ENCODE data around the gene CARMIL3. TPM values are rescaled to one million over a fixed set of nuclear protein-coding genes. Genes with fewer than 3 reads are reported as not detected.

CARMIL3 gene
- total and polyA plus RNA-seq, 2 of the 8 experiments (the other 6 are each of a cell fraction or from before 2014, with no cell fraction given), result 6.0 to 9.0 TPM

DNA sequence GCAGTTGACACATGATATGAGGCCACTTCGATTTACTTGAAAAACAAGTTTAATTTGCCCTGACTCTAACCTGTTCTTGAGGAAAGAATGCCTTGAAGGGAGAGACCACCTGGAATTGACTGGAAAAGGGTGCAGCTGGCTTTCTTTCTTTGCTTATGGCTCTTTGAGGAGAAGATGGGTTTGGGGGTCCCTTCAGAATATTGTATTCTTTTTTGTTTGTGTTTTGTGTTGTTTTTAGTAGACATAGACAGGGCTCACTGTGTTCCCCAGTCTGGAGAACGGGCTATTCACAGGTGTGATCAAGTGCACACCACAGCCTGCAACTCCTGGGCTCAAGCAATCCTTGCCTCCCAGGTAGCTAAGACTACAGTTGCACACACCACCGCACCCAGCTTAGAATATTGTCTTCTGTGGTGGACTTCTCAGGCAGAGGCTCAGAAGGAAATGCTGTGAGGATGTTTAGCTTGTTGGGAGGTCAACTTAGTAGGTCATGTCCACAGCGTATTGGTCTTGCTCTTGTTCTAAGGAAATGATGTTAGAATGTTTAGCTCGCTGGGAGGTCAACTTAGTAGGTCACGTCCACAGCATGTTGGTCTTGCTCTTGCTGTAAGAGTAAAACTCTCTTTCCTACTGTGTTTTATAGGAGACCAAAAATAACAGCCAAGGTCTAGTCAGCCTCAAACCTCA lies 64.5 kb downstream of the CARMIL3 start:
- H2BK5ac ChIP-seq (ENCODE audit: low read depth, low read length), result no peak overlapping the region
- no peak overlapping the region for H3K56ac ChIP-seq (replicated peaks; ENCODE audit: insufficient read length, low read depth, low read length)
- H3K4me2 ChIP-seq (ENCODE audit: insufficient read depth in 1 of 2, low read depth in 2 of 2, low read length in 2 of 2), result peak overlapping the region; percentile 87 to 91
- no peak overlapping the region for H2AK5ac ChIP-seq (ENCODE audit: low read depth, low read length)
- no peaks in the 10 kb centered on the region for H3K9me3 ChIP-seq (ENCODE audit: insufficient read depth in 2 of 2, low read depth in 1 of 2, low read length in 1 of 2)
- H4K20me1 ChIP-seq (replicated peaks in 1 of 2; ENCODE audit: control insufficient read depth in 1 of 2, insufficient read depth in 2 of 2, low read length in 2 of 2), result peaks cover 0 to 3% of the 10 kb centered on the region in 2 experiments
- ChIA-PET POLR2A (ENCODE audit: partially characterized antibody) (interaction anchor here (0.6 to 7.1 kb wide), 12 partner anchors 12 to 97 kb away, joined by 3 to 125 read pairs (median 5); partner anchors contain the start of genes CHMP4A, EMC9, FITM1 and IRF9), CTCF (ENCODE audit: partially characterized antibody) (interaction anchor here (0.6 to 2.4 kb wide), 7 partner anchors 10 to 486 kb away, joined by 3 to 10 read pairs (median 3); partner anchors contain the start of gene EMC9)
- peak overlapping the region in 3 of 4 experiments; percentile 73 to 89 (median 79); a peak in 6 of 8 replicates for H3K4me3 ChIP-seq (ENCODE audit: extremely low read depth in 1 of 4, insufficient read depth in 2 of 4, low read depth in 3 of 4, low read length in 4 of 4)
- peaks cover 12 to 32% (median 29%) of the 10 kb centered on the region in 4 experiments for H3K36me3 ChIP-seq (ENCODE audit: control insufficient read depth in 2 of 4, insufficient read depth in 4 of 4, low read length in 3 of 4)
- H2BK12ac ChIP-seq (ENCODE audit: low read depth, low read length), result no peak overlapping the region
- no peak overlapping the region for H3K18ac ChIP-seq (ENCODE audit: extremely low read depth, low read length)
- H4K5ac ChIP-seq (ENCODE audit: insufficient read length, low read depth, low read length), result no peak overlapping the region
- no peak overlapping the region for H4K91ac ChIP-seq (replicated peaks; ENCODE audit: insufficient read length, low read length)
- no peak overlapping the region for H3K27ac ChIP-seq (ENCODE audit: low read depth, low read length)
- H3K23me2 ChIP-seq (ENCODE audit: low read depth, low read length), result peaks cover 7% of the 10 kb centered on the region
- H3K9ac ChIP-seq (replicated peaks in 1 of 4; ENCODE audit: extremely low read depth in 1 of 4, low read depth in 3 of 4, low read length in 3 of 4), result no peak overlapping the region
- H4K8ac ChIP-seq (ENCODE audit: extremely low read depth, insufficient read depth, low read length), result no peak overlapping the region
- peaks cover 0 to 10% of the 10 kb centered on the region in 2 experiments; a peak in 2 of 4 replicates for H3K79me2 ChIP-seq (ENCODE audit: control insufficient read depth in 1 of 2, insufficient read depth in 2 of 2, low read length in 2 of 2)
- no peak overlapping the region for H3K14ac ChIP-seq (ENCODE audit: insufficient read length)
- no peak for FAIRE-seq
- no peak overlapping the region for H2BK120ac ChIP-seq (replicated peaks; ENCODE audit: low read depth, low read length)
- H3K23ac ChIP-seq (ENCODE audit: insufficient read length), result no peak overlapping the region
- H3K79me1 ChIP-seq (ENCODE audit: low read depth, low read length), result peaks cover 5% of the 10 kb centered on the region; the same call in 1 of the 2 replicates
- 89% methylated on average over 6 of the region's 6 CpGs; no CpG with 5 or more reads in 1 of the 2 experiments for WGBS, 2 experiments (ENCODE audit: extremely low coverage in 1 of 2, insufficient coverage in 1 of 2, insufficient read length in 1 of 2, insufficient replicate concordance in 2 of 2, low coverage in 1 of 2, low lambda C conversion rate in 2 of 2, missing lambda C conversion rate in 1 of 2)
- no peak for DNase-seq (ENCODE audit: low read depth in 1 of 2, low spot score in 2 of 2)
- H2BK20ac ChIP-seq (ENCODE audit: low read length), result no peak overlapping the region
- no peak overlapping the region for H2BK15ac ChIP-seq (ENCODE audit: low read length)
- no peaks in the 10 kb centered on the region for H3K27me3 ChIP-seq (replicated peaks in 1 of 4; ENCODE audit: control insufficient read depth in 3 of 4, extremely low read depth in 1 of 4, insufficient read depth in 3 of 4, low read length in 3 of 4)
- H2AFZ ChIP-seq (ENCODE audit: low read length), result no peak overlapping the region
- H3K4ac ChIP-seq (replicated peaks; ENCODE audit: insufficient read length, low read depth, low read length), result no peak overlapping the region
- H3K4me1 ChIP-seq (replicated peaks in 1 of 4; ENCODE audit: control insufficient read depth in 3 of 4, insufficient read depth in 4 of 4, low read length in 3 of 4), result peaks cover 0 to 4% (median 2%) of the 10 kb centered on the region in 4 experiments; a peak in 5 of 7 replicates
- TF ChIP-seq CBX8 (IDR thresholded peaks at IDR 0.05; ENCODE audit: borderline replicate concordance, low read depth, low read length), result no peak
- no peak for TF ChIP-seq SRF (IDR thresholded peaks at IDR 0.05; ENCODE audit: low read depth, low read length)
- no peak for TF ChIP-seq SIN3A (conservative IDR thresholded peaks at IDR 0.05 in 1 of 2, IDR thresholded peaks at IDR 0.05 in 1 of 2; ENCODE audit: low read depth in 1 of 2, low read length in 2 of 2)
- TF ChIP-seq, protein P1, sequence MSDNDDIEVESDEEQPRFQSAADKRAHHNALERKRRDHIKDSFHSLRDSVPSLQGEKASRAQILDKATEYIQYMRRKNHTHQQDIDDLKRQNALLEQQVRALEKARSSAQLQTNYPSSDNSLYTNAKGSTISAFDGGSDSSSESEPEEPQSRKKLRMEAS (IDR thresholded peaks at IDR 0.05), result no peak
- no peak for TF ChIP-seq SP1 (IDR thresholded peaks at IDR 0.05; ENCODE audit: low read depth, low read length)
- no peak for TF ChIP-seq GABPA (IDR thresholded peaks at IDR 0.05; ENCODE audit: borderline replicate concordance, insufficient read depth, low read length)
- no peak for TF ChIP-seq RFX5 (IDR thresholded peaks at IDR 0.05; ENCODE audit: borderline replicate concordance, low read depth, low read length)
- TF ChIP-seq POLR2AphosphoS5 (IDR thresholded peaks at IDR 0.05; ENCODE audit: low read depth, low read length), result no peak
- TF ChIP-seq KDM1A (IDR thresholded peaks at IDR 0.05; ENCODE audit: borderline replicate concordance, low read length), result no peak
- TF ChIP-seq SIRT6 (IDR thresholded peaks at IDR 0.05; ENCODE audit: low read length), result no peak
- TF ChIP-seq ZNF274 (IDR thresholded peaks at IDR 0.05; ENCODE audit: borderline replicate concordance, extremely low read depth, low read length), result no peak
- no peak for TF ChIP-seq CEBPB (IDR thresholded peaks at IDR 0.05; ENCODE audit: low read depth, low read length)
- no peak for TF ChIP-seq CHD2 (IDR thresholded peaks at IDR 0.05; ENCODE audit: low read length)

Measured in H1 (cell line).